ENCODE data around the gene CREB5. TPM values are rescaled to one million over a fixed set of nuclear protein-coding genes. Genes with fewer than 3 reads are reported as not detected.

CREB5 gene
- total RNA-seq, 2 donors from 2014 or later: 0.53 to 2.6 TPM

DNA sequence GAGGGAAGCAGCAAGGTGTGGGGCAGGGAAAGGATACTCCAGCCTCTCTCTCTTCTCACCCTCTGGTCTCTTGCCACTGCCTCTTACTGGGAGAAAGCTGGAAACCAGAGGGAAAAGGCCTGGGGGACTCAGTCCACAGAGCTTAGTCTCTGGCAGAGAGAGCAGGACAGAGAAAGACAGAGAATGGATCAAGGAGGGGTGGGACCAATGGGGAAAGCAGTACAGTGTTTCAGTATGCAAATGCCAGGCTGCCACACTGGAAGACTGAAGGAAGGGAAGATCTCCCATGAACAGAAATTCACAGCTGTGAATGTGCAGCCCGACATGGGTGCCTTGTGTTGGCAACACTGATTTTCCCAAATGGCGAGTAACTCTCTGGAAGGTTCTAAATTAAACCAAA, 40.4 kb downstream of the CREB5 start:
- TF ChIP-seq, protein P1, sequence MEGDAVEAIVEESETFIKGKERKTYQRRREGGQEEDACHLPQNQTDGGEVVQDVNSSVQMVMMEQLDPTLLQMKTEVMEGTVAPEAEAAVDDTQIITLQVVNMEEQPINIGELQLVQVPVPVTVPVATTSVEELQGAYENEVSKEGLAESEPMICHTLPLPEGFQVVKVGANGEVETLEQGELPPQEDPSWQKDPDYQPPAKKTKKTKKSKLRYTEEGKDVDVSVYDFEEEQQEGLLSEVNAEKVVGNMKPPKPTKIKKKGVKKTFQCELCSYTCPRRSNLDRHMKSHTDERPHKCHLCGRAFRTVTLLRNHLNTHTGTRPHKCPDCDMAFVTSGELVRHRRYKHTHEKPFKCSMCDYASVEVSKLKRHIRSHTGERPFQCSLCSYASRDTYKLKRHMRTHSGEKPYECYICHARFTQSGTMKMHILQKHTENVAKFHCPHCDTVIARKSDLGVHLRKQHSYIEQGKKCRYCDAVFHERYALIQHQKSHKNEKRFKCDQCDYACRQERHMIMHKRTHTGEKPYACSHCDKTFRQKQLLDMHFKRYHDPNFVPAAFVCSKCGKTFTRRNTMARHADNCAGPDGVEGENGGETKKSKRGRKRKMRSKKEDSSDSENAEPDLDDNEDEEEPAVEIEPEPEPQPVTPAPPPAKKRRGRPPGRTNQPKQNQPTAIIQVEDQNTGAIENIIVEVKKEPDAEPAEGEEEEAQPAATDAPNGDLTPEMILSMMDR (conservative IDR thresholded peaks at IDR 0.05): no peak
- Mint-ChIP-seq H3K9me3 (no peaks in the 10 kb centered on the region), H3K4me3 (no peak overlapping the region), H3K36me3 (ENCODE audit: low read depth) (no peaks in the 10 kb centered on the region), H3K27ac (no peak overlapping the region), H3K4me1 (peaks cover 4% of the 10 kb centered on the region), H3K27me3 (ENCODE audit: insufficient read depth) (no peaks in the 10 kb centered on the region)
- Histone ChIP-seq H3K9me3 (ENCODE audit: control insufficient read depth, low read length) (no peaks in the 10 kb centered on the region), H3K4me1 (ENCODE audit: control insufficient read depth, insufficient read depth, low read length) (no peaks in the 10 kb centered on the region), H3K36me3 (ENCODE audit: control insufficient read depth, insufficient read depth, low read length) (no peaks in the 10 kb centered on the region), H3K27me3 (ENCODE audit: control insufficient read depth, insufficient read depth, low read length, poor library complexity, severe bottlenecking) (no peaks in the 10 kb centered on the region), H3K27ac (ENCODE audit: low read depth, low read length) (no peak overlapping the region), H3K9ac (ENCODE audit: extremely low read depth, low read length, poor library complexity, severe bottlenecking) (no peak overlapping the region), H3K4me3 (ENCODE audit: low read length) (no peak overlapping the region)
- no peak for DNase-seq
- WGBS, 2 experiments (ENCODE audit: insufficient coverage in 1 of 2, insufficient read length in 1 of 2): 87 to 89% methylated on average over 2 of the region's 2 CpGs

DNA sequence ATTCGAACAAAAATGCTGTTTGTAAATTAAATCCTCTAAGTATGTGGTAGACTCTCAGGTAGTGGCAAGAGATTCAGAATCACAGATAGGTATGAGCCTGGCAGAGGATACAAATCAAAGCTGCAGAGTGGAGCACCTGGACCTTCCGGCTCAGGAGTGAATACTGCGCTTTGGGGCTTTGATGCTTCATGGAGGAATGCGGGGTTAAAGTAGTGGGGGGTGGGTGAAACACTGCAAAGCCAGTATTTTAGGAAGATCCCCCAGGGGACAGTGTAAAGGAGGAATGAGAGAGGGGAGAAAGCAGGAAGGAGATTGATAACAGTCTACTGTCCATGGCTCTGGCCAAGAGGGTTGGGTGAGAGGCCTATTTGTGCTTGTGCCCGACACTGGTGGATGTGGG, 43.2 kb downstream of the CREB5 start:
- Mint-ChIP-seq H3K4me3 (no peak overlapping the region), H3K36me3 (ENCODE audit: low read depth) (no peaks in the 10 kb centered on the region), H3K27ac (no peak overlapping the region), H3K9me3 (no peaks in the 10 kb centered on the region), H3K4me1 (peaks cover 4% of the 10 kb centered on the region), H3K27me3 (ENCODE audit: insufficient read depth) (no peaks in the 10 kb centered on the region)
- Histone ChIP-seq H3K9me3 (ENCODE audit: control insufficient read depth, low read length) (no peaks in the 10 kb centered on the region), H3K36me3 (ENCODE audit: control insufficient read depth, insufficient read depth, low read length) (no peaks in the 10 kb centered on the region), H3K4me3 (ENCODE audit: low read length) (no peak overlapping the region), H3K9ac (ENCODE audit: extremely low read depth, low read length, poor library complexity, severe bottlenecking) (no peak overlapping the region), H3K27ac (ENCODE audit: low read depth, low read length) (no peak overlapping the region), H3K27me3 (ENCODE audit: control insufficient read depth, insufficient read depth, low read length, poor library complexity, severe bottlenecking) (no peaks in the 10 kb centered on the region), H3K4me1 (ENCODE audit: control insufficient read depth, insufficient read depth, low read length) (no peaks in the 10 kb centered on the region)
- TF ChIP-seq, protein P1 (conservative IDR thresholded peaks at IDR 0.05): no peak
- 85 to 95% methylated on average over 3 to 5 of the region's 5 CpGs for WGBS, 2 experiments (ENCODE audit: insufficient coverage in 1 of 2, insufficient read length in 1 of 2)
- DNase-seq: no peak

DNA sequence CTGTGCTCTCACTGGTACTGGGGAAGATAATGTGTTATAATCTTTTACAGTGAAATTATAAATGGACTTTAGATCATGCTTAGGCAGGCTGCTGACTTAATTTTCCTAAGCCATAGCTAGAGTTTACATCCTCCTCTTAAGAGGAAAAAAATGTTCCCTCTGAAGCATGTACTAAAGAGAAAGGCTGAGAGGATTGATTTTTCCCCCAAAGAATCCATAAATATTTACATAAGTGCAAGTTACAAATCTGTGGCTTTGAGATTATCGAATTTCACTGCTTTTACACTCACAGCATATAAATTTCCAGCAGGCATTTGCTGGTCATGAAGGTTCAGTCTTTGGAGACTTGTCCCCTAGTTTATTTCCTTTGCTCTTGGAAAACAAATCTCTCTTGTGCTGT, 43.7 kb downstream of the CREB5 start:
- 86 to 91% methylated on average over 1 of the region's 1 CpG for WGBS, 2 experiments (ENCODE audit: insufficient coverage in 1 of 2, insufficient read length in 1 of 2)
- DNase-seq: no peak
- TF ChIP-seq, protein P1 (conservative IDR thresholded peaks at IDR 0.05): no peak

More for the DNA sequence above, 43.7 kb downstream of the CREB5 start:
- H3K9me3 ChIP-seq (ENCODE audit: control insufficient read depth, low read length): no peaks in the 10 kb centered on the region
- Mint-ChIP-seq H3K36me3 (ENCODE audit: low read depth) (no peaks in the 10 kb centered on the region), H3K27me3 (ENCODE audit: insufficient read depth) (no peaks in the 10 kb centered on the region), H3K9me3 (no peaks in the 10 kb centered on the region), H3K27ac (no peak overlapping the region), H3K4me1 (peaks cover 4% of the 10 kb centered on the region), H3K4me3 (no peak overlapping the region)
- H3K4me1 ChIP-seq (ENCODE audit: control insufficient read depth, insufficient read depth, low read length): no peaks in the 10 kb centered on the region
- H3K9ac ChIP-seq (ENCODE audit: extremely low read depth, low read length, poor library complexity, severe bottlenecking): no peak overlapping the region
- H3K27ac ChIP-seq (ENCODE audit: low read depth, low read length): no peak overlapping the region
- H3K27me3 ChIP-seq (ENCODE audit: control insufficient read depth, insufficient read depth, low read length, poor library complexity, severe bottlenecking): no peaks in the 10 kb centered on the region
- H3K36me3 ChIP-seq (ENCODE audit: control insufficient read depth, insufficient read depth, low read length): no peaks in the 10 kb centered on the region
- H3K4me3 ChIP-seq (ENCODE audit: low read length): no peak overlapping the region
